ENCODE data around the gene PAN3.

PAN3 gene

DNA sequence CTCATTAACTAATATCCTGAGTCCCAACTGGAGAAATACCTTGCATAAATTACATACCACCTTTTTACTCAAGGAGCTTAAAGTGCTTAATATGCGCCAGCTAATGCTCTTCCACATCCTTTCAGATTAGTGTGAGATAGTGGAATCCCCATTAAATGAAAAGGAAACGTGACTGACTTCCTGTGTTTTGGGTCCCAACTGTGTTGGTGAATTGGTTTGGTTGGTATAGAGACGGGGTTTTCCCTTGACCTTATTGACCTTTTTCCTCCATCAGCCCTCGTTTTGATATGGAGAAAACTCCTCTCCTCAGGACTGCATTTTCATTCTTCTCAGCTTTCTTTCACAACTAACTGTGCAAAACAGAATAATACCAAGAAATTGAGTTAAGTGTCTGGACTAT is 163.5 kb downstream of the PAN3 start:
- no peak for DNase-seq (ENCODE audit: low read depth)

DNA sequence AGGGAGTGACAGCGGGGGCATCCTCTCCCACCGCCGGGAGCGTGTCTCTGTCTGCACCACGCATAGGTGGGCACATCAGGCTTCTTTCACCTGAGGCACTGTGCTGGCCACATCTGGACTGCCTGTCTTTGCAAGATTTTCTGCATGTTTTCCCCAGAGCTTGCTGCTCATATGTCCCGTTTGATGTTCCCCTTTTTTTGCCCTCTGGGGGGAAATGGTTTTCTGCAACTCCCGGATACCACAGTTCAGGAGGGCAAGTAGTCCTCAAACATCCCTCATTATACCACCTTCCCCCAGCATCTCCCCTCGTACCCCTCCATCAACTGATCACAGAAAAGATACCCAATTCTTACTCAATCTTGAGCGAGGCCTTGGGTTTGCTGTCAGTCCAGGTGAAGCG is 168.0 kb downstream of the PAN3 start:
- DNase-seq (ENCODE audit: low read depth): no peak

DNA sequence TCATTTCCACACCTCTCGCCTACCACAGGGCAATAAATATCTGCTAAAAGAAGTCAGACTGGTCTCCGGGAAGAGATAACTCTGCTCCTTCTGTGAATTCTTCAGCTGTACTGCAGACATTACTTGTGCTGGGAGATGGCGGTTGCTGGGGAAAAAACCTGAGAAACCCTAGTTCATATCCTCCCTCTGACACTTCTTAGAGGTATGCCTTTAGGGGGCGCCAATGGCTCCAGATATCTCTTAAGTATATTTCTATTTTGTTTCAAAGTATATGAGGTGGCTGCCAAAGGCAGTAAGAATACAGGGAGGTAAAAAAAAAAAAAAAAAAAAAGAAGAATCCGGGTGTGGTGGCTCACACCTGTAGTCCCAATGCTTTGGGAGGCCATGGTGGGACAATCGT is 175.2 kb downstream of the PAN3 start:
- no peak for DNase-seq (ENCODE audit: low read depth)

DNA sequence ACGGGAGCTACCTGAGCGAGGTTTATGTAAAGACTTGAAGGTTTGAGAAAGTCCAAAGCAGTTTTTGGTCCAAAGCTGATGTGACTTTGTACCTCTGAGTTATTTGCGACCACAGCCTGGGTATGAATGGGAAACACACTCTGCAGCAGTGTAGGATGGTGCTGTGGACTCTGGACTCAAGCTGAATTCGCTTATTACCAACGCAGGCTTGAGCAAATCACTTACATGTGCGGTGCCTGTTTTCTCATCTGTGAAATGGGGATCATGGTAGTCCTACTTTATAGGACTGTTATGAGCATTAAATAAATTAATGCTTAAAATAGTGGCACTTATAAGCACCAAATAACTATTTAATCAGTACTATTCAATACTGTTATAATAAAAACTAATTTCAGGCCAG is 176.5 kb downstream of the PAN3 start:
- no peak for DNase-seq (ENCODE audit: low read depth)

DNA sequence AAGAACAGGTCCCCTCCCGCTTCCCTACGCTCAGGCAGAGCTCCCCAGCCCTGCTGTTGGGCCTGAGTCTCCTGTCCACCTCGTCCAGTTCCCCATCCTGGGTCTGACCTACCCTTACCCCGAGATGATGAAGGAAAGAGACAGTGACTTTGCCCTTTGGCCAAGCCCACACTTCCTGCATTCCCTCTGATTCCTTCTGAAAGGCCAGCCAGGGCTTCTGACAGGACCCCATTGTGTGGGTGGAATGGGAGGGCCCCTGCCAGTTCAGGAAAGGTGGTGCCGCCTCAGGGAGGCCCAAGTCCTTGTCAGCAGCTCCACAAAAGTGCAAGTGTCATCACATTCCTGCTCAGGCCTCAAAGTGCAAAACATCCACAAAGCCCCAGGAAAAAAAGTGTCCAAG is 177.8 kb downstream of the PAN3 start:
- no peak for DNase-seq (ENCODE audit: low read depth)

DNA sequence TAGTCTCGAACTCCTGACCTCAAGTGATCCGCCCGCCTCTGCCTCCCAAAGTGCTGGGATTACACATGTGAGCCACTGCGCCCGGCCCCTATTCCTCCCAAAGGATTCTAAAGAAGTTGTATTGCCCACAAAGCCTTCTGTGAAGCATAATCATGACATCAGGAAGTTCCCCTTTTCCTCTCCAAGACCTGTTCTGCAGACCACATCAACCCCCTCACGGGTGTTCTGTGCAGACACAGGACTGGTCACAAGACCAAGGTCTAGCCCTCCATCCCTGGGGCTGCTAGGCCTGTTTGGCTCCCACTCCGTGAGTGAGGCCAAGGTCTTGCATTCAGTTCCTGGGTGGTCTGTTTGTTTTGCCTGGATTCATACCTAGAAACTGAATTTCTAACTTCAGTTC is 178.5 kb downstream of the PAN3 start:
- DNase-seq (ENCODE audit: low read depth): no peak

DNA sequence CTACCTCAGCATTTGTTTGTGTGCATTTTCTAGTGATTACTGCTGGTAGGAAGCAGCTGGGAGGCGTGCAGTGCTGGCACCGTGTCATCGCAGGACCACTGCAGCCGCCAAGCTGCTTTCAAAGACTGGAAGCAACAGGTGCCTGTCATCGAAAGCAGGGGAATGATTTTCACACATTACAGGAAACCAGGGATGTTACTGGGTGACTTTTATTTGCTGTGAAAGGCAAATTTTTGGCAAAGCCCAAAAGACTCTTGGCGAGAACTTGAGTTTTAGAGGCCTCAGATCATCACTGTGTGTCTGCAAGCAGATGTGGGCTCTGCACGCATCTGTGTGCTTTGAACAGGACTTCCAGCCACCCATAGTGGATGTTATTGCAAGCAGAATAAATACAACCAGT is 180.2 kb downstream of the PAN3 start:
- no peak for DNase-seq (ENCODE audit: low read depth)

DNA sequence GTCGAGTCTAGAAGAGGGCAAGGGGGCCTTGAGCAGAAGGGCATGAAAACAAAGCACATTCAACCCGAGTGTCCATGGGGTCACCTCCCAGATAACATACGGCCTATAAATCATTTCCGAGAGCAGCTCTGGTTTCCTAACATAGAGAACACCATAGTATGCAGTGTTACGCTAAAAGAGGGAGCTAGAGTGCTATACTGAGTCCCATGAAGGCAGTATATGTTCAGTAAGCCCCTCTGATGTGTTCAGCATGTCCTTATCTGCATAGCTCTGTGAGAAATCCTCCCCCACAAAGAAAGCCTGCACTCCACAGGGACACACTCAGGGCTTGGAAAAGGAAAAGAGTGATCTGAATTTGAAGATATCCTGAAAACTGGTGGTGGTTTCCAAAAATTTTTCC is 181.2 kb downstream of the PAN3 start:
- DNase-seq (ENCODE audit: low read depth): no peak

DNA sequence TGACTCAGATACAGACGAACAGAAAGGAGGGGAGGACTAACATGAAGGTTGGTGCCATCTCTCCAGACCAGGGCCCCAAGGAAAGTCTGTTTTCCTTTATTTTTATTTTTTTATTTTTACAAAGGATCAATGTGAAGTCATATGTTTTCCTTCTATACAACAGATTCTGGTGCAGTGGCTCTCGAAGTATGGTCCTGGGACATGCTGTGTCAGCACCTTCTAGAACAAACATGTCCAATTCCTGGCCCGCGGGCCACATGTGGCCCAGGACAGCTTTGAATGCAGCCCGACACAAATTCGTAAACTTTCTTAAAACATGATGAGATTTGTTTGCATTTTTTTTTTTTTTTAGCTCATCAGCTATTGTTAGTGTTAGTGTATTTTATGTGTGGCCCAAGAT is 181.9 kb downstream of the PAN3 start:
- DNase-seq (ENCODE audit: low read depth): no peak

DNA sequence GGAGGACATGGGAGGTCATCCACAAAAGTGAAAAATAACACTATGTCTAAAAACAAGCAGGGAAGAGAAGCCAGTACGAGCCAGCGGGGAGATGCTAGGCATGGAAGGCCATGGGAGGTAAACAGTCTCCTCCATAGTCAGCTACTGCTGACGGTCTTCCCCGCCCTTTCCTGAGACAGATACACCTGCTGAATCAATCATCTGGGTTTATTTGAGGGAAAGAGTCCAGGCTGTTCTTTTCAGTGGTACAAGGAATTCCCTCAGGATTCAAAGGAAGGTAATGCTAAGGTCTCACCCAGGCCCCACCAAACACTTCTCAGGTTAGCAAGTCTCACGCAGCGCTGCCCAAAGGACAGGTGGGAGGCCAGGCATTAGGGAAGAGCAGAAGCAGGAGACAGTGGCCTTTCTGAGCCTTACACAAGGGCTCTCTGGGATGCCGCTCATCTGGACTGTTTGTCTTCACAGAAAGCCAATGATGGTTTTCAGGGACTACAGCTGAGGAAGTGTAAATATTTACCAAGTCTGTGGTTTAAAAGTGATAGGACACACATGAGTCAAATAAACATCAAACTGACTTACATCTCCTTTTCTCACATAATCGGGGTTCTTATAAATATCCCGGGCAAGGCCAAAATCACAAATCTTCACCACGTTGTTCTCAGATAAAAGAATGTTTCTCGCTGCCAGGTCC is 182.7 kb downstream of the PAN3 start:
- no peak for DNase-seq (ENCODE audit: low read depth)

DNA sequence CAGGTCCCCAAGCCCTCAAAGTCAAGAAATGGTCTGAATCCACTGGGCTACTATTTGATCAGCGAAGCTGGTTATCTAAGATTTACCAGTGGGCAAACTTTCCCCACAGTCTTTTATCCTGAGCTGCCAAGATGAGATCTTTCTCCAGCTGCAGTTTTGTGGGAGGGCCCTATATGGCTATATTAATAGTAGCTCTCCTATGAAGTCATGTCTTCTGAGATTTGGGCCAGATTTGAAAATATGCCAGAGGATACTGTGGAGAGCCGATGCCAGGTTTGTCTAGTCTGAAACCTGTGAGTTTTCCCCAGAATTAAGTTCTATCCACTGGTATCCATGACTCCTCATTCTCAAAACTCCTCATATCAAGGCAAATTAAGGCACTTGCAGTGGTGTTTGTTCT is 183.4 kb downstream of the PAN3 start:
- DNase-seq (ENCODE audit: low read depth): no peak

DNA sequence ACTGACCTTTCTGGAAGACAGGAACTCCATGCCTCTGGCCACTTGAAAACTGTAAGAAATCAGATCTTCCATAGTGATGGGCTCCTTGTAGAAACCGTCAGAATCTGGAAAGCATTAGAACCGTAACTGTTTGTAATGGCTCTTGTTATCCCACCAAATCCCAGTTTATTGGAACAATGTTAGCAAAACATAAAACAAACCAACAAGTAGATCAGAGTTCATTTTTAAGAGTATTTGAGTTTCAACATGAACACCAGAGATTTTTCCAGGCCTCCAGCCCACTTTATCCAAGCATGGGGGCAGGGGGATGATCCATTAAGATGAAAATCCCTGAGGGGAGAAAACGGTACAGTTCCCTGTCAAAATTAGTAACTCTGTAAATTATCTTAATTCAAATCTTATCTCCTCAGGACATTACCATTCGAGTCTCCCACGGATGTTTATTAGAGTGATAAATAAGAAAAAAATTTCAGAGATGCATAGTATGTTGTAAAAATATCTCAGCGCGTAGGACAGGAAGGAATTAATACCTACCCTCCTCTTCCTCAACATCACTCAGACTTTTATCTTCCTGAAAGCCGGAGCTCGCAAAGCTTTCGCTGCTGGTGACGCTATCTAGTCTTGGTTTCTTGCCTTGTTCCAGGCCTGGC is 184.0 kb downstream of the PAN3 start:
- no peak for DNase-seq (ENCODE audit: low read depth)

DNA sequence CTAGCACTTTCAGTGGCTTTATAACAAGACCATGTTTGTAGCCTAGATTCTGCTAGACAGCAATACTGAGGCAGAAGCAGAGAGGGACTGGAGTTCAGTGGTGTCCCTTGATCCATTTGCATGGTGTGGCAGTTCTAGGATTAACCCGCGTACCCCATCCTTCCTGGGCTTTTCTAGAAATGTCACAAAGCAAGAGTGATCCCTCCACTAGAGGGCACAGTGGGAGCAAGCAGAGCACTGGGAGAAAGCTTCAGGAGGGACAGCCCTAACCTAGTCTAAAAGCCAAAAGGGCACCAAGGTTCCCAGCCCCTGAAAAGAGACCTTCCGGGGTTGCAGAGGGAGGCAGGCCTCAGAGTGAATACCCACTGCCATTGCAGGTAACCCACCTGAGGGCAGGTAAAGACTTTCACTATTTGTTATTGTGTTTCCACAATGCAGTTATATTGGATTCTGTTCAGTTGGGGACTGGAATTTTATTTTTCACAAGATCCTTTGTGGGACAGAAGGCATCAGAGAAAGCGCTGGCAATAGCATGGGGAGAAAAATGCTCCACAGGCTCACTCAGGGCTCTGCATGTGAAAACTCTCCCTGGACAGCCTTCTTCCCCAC is 185.9 kb downstream of the PAN3 start:
- peak; percentile 24 for DNase-seq (ENCODE audit: low read depth)

DNA sequence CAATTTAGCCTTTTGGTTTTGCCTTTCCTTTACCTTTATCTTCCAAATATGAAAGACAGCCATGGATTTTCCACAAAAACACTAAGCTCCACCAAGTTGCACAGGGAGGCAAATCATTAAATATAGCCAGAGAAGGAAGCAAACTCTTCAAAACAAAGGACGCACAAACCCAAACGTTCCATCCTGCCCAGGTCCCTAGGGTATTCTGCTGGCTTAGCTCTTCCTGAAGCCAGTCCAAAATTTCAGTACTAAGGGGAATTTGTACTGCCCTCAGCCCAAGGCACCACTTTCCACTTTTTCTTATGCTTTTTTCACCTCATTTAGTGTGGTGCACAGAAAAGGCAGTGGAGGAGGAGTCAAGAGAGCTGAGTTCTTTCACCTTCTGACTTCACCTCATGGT is 186.7 kb downstream of the PAN3 start:
- DNase-seq (ENCODE audit: low read depth): no peak

DNA sequence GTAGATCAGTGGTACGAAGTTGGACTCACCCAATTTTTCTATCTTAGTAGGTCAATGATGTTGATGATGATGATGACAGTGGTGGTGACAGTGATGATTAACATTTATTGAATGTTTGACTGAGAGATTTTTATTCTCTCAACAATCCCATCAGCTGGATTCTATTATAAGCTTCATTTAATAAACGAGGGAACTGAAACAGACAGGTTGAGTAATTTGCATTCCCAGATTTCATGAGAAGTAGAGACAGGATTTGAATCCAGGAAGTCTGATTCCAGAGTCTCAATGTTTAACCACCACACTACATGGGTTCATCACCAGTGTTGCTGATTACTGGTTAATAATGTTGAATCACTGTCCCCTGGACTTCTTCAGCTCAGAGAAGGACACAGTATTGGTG is 187.7 kb downstream of the PAN3 start:
- DNase-seq (ENCODE audit: low read depth): no peak

DNA sequence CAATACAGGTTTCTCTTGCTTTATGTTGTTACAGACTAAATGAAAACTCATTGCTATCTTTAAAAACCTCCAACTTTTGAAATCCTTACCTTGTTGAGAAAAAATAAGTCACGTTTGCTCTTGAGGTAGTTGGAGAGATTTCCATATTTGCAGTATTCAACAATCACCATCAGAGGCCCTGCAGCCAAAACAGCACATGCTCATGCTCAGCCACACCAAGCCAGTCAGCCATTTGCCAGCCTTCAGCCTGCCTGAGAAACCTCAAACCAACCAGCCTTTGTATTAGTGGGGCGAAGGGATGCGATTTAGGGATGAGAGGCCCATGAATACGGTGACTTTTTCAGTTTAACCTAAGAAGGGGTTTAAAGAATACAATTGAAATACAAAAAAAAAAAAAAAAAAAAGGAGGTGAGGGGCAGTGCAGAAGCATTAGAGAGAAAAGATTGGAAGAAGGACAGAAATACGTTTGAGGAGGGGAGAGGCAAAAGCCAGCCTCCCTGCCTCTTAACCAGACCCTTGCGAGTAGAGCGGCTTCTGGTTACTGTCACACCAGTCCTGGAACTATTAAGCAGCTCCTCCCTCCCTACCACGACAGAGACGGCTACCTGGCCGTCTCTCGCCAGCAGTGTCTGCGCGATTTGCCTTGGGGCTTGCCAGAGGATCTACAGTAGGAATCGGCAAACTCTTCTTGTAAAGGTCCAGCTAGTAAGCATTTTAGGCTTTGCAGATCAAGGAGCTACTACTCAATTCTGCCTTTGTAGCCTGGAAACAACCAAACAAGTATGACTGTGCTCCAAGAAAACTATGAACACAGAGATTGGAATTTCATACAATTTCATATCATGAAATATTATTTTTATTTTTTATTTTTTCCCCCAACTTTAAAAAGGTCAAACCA is 189.3 kb downstream of the PAN3 start:
- no peak for DNase-seq (ENCODE audit: low read depth)

DNA sequence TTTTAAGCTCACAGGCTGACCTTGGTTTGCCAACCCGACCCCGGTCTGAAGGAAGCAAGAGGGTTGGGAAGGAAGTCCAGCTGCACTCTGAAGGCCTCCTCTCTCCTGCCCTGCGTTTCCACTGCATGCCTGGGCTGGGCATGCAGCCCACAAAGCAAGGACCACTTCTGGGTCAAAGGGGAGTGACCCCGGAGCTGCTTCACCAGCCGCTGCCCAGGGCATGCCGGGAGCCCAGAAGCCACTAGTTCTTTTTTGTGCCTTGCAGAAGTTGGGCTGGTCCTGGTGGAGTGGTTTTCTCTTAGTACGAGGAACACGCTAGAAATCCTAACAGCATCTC is 189.9 kb downstream of the PAN3 start:
- no peak for DNase-seq (ENCODE audit: low read depth)

DNA sequence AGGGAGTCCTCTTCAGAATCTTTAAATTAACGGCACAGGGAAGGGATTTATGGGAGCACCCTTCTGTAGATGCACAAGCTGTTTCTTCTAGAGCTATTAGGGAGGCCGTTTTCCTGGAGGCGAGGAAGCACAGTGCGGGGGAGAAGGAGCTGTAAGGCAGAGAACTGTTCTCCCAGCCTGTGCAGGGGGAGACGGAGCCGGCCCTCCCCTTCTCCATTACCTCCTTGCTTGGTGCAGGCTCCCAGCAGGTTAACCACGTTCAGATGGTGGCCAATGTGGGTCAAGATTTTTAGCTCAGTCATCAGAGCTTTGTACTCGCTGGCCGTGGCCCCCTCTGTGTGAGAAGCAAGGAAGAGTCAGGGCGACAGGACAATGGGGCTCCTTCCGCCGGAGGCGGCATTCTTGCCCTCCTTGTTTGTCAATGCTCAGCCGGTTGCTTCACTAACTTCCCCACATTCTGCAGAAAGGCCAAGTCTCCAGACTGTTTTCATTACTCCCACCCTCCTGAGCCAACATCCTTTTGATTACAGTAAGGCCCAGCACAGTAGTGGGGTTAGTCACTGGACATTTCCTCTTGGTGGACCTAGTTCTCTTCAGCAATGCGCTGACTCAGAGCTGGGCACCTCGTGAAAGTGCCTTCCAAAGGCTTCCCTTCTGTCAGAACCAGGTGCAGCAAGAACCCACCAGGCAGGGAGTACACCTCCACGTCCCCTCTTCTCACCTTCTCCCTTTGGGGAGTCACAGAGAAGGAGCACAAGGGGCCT is 191.2 kb downstream of the PAN3 start:
- no peak for DNase-seq (ENCODE audit: low read depth)

DNA sequence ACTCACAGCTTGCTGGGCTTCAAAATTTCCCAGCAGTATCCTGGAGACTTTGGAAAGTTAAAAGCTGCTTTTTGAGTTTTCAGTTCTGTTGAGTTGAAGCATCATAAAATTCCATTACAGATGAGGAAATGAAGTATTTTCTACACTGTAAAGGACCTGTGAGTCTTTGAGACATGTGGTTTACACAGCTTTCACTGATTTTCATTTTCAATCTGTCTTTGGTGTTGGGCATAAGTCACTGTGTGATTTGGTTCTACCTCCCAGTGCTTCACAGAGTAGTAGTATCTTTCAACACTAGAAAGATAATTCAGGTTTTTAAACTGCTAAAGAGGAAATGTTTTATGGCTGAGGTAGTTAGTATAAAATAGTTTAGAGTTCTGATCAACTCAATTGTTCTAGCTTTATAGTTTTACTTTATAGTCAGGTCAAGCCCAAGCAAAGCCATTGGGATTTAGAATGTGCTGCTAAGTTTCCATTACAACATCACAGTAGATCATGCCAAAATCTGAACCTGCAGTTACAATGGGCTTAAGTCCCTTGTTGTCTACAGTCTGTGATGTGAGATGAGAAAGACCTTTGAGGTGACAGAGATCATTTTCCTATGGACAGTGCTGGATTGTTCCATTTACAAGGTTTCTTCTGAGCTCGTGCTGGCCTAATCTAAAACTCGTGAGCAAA is 195.0 kb downstream of the PAN3 start:
- DNase-seq (ENCODE audit: low read depth): no peak

DNA sequence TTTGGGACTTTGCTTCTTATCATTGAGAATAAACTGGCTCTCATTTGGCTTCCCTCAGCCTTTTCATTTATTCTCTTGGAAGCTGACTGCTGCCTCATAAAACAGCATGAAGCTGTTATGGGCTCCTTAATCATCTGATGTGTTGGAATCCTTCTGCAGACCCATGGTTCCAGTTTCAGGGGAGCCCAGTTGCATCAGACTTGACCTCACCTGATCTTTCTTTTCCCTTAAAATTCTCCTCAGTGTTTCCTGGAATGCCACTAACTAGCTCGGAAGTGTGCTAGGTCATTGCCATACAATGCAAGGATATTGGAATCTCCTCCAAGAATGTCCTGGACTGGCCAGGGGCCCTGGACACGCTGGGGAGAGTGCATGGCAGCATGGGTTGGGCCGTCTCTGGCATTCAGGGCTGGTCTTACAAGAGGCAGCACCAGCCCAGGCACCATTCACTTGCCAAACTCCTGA is 197.9 kb downstream of the PAN3 start:
- no peak for DNase-seq (ENCODE audit: low read depth)
